Measurements from ENCODE around the gene RNGTT. TPM values are rescaled to one million over a fixed set of nuclear protein-coding genes. Genes with fewer than 3 reads are reported as not detected.

RNGTT gene
- total RNA-seq, 1 donor from 2014 or later: 8.4 TPM

DNA sequence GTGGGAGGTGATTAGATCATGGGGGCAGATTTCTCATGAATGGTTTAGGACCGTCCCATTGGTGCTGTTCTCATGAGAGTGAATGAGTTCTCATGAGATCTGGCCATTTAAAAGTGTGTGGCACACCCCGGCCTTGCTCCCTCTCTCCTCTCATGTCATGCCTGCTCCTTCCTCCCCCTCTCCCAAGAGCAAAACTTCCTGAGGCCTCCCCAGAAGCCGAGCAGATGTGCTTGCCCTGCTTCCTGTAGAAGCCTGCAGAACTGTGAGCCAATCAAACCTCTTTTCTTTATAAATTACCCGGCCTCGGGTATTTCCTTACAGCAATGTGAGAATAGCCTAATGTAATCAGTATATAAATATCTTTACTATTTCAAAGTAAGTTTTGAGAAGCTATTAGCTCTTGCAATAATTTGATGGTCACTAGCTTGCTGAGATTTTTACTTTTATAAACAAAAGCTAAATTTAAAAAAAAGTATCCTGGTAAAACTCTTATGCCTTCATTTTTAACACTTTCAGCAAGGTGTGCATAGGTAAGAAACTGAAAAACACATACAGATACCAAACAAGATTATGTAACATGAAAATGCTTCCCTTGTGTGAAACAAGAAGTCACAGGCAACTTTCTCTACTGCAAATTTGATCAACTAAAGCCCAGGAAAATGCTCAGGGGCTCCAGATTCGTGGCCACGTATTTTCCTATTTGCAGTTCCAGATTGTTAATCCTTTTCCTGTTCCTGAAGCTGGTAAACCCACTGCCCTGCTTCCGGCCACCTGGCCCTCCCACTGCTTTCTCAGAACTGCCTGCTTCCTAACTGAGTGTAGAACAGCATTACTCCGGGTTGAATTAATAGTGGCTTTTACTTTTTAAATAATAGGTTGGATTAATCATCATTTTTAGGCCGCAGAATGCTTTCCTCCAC is 402.1 kb downstream of the RNGTT start:
- DNase-seq (no peak), ATAC-seq (no peak)
- intact Hi-C loops (cut with micrococcal nuclease): no loop called here

Other genes starting within 250 kb of the RNGTT start
- 161 TPM for gene PNRC1, start 117.1 kb upstream of the RNGTT start, total RNA-seq
- gene SRSF12, start 154.5 kb upstream of the RNGTT start, total RNA-seq: 0.07 TPM
- 11.8 TPM for gene PM20D2, start 182.4 kb upstream of the RNGTT start, total RNA-seq

Measured in left ventricle myocardium superior (tissue), 1 donor.